Measurements from ENCODE around the gene ERF. TPM values are rescaled to one million over a fixed set of nuclear protein-coding genes. Genes with fewer than 3 reads are reported as not detected.

ERF gene
- total and polyA plus RNA-seq, 2 of the 8 experiments (the other 6 are each of a cell fraction or from before 2014, with no cell fraction given): 43.7 to 62.7 TPM

GRCh38 chr19:42268704-42269477 is 14.0 kb upstream of the ERF start, which contains the start of gene CIC:
Gene CIC, plus strand, starts transcription at chr19:42269252. Its CDS starts 2,532 bp downstream, at chr19:42271784.
- no peaks in the 10 kb centered on the region for H3K27me3 ChIP-seq (replicated peaks in 1 of 4; ENCODE audit: control insufficient read depth in 3 of 4, extremely low read depth in 1 of 4, insufficient read depth in 3 of 4, low read length in 3 of 4)
- peaks cover 5% of the 10 kb centered on the region for H3K79me1 ChIP-seq (ENCODE audit: low read depth, low read length)
- H2BK120ac ChIP-seq (replicated peaks; ENCODE audit: low read depth, low read length): peak within 1 kb of the TSS; percentile 86
- FAIRE-seq (peak; percentile 99), DNase-seq (ENCODE audit: low read depth in 1 of 2, low spot score in 2 of 2) (peak; percentile 99 to 100)
- H3K9ac ChIP-seq (replicated peaks in 1 of 4; ENCODE audit: extremely low read depth in 1 of 4, low read depth in 3 of 4, low read length in 3 of 4): peak within 1 kb of the TSS; percentile 87 to 100 (median 98)
- peak within 1 kb of the TSS; percentile 86 to 98 for H3K4me2 ChIP-seq (ENCODE audit: insufficient read depth in 1 of 2, low read depth in 2 of 2, low read length in 2 of 2)
- H2AK5ac ChIP-seq (ENCODE audit: low read depth, low read length): no peak within 1 kb of the TSS
- no peak within 1 kb of the TSS for H3K23ac ChIP-seq (ENCODE audit: insufficient read length)
- no peak within 1 kb of the TSS for H3K4ac ChIP-seq (replicated peaks; ENCODE audit: insufficient read length, low read depth, low read length)
- H4K91ac ChIP-seq (replicated peaks; ENCODE audit: insufficient read length, low read length): peak within 1 kb of the TSS; percentile 98
- H2BK5ac ChIP-seq (ENCODE audit: low read depth, low read length): peak within 1 kb of the TSS; percentile 99
- peak within 1 kb of the TSS; percentile 99; the same call in 1 of the 2 replicates for H4K8ac ChIP-seq (ENCODE audit: extremely low read depth, insufficient read depth, low read length)
- H3K4me1 ChIP-seq (replicated peaks in 1 of 4; ENCODE audit: control insufficient read depth in 3 of 4, insufficient read depth in 4 of 4, low read length in 3 of 4): peaks cover 2 to 21% (median 10%) of the 10 kb centered on the region in 4 experiments
- peaks cover 0 to 9% of the 10 kb centered on the region in 2 experiments; a peak in 1 of 4 replicates for H3K79me2 ChIP-seq (ENCODE audit: control insufficient read depth in 1 of 2, insufficient read depth in 2 of 2, low read length in 2 of 2)
- no peak within 1 kb of the TSS for H2BK15ac ChIP-seq (ENCODE audit: low read length)
- POLR2A ChIA-PET (ENCODE audit: partially characterized antibody): interaction anchor here (1.0 to 4.1 kb wide), 2 partner anchors 12 to 20 kb away, joined by 3 to 27 read pairs; no protein-coding TSS in a partner anchor
- no peak within 1 kb of the TSS for H3K14ac ChIP-seq (ENCODE audit: insufficient read length)
- H4K20me1 ChIP-seq (replicated peaks in 1 of 2; ENCODE audit: control insufficient read depth in 1 of 2, insufficient read depth in 2 of 2, low read length in 2 of 2): peaks cover 0 to 4% of the 10 kb centered on the region in 2 experiments
- H2BK12ac ChIP-seq (ENCODE audit: low read depth, low read length): peak within 1 kb of the TSS; percentile 93
- WGBS, 2 experiments (ENCODE audit: extremely low coverage in 1 of 2, insufficient coverage in 1 of 2, insufficient read length in 1 of 2, insufficient replicate concordance in 2 of 2, low coverage in 1 of 2, low lambda C conversion rate in 2 of 2, missing lambda C conversion rate in 1 of 2): 1% methylated on average over 36 of the region's 52 CpGs; no CpG with 5 or more reads in 1 of the 2 experiments
- H4K5ac ChIP-seq (ENCODE audit: insufficient read length, low read depth, low read length): peak within 1 kb of the TSS; percentile 99
- peak within 1 kb of the TSS; percentile 98 for H3K56ac ChIP-seq (replicated peaks; ENCODE audit: insufficient read length, low read depth, low read length)
- H3K18ac ChIP-seq (ENCODE audit: extremely low read depth, low read length): peak within 1 kb of the TSS; percentile 100
- CTCF ChIA-PET (ENCODE audit: partially characterized antibody): interaction anchor here (1.5 to 3.1 kb wide), 2 partner anchors 10 to 13 kb away, joined by 6 to 17 read pairs; no protein-coding TSS in a partner anchor
- peak within 1 kb of the TSS; percentile 84; the same call in 1 of the 2 replicates for H2BK20ac ChIP-seq (ENCODE audit: low read length)
- peaks cover 10% of the 10 kb centered on the region; the same call in 1 of the 2 replicates for H3K23me2 ChIP-seq (ENCODE audit: low read depth, low read length)
- peaks cover 0 to 12% (median 0%) of the 10 kb centered on the region in 4 experiments; a peak in 1 of 8 replicates for H3K36me3 ChIP-seq (ENCODE audit: control insufficient read depth in 2 of 4, insufficient read depth in 4 of 4, low read length in 3 of 4)
- peak within 1 kb of the TSS; percentile 94; the same call in 1 of the 2 replicates for H2AFZ ChIP-seq (ENCODE audit: low read length)
- no peaks in the 10 kb centered on the region for H3K9me3 ChIP-seq (ENCODE audit: insufficient read depth in 2 of 2, low read depth in 1 of 2, low read length in 1 of 2)
- H3K4me3 ChIP-seq (ENCODE audit: extremely low read depth in 1 of 4, insufficient read depth in 2 of 4, low read depth in 3 of 4, low read length in 4 of 4): peak within 1 kb of the TSS; percentile 75 to 99 (median 86)
- H3K27ac ChIP-seq (ENCODE audit: low read depth, low read length): peak within 1 kb of the TSS; percentile 100
- TF ChIP-seq NRF1 (IDR thresholded peaks at IDR 0.05; ENCODE audit: low read depth, low read length) (no peak), EZH2 (IDR thresholded peaks at IDR 0.05; ENCODE audit: low read depth, low read length, severe bottlenecking) (no peak), SIN3A (conservative IDR thresholded peaks at IDR 0.05 in 1 of 2, IDR thresholded peaks at IDR 0.05 in 1 of 2; ENCODE audit: low read depth in 1 of 2, low read length in 2 of 2) (peak in 1 of 2 experiments; percentile 80; a peak in 2 of 4 replicates), SP2 (IDR thresholded peaks at IDR 0.05; ENCODE audit: low read length) (peak; percentile 99), ZNF274 (IDR thresholded peaks at IDR 0.05; ENCODE audit: borderline replicate concordance, extremely low read depth, low read length) (no peak), GTF2F1 (IDR thresholded peaks at IDR 0.05; ENCODE audit: borderline replicate concordance, low read depth, low read length) (no peak)
